ENCODE data around the gene TNFRSF12A. TPM values are rescaled to one million over a fixed set of nuclear protein-coding genes. Genes with fewer than 3 reads are reported as not detected.

The TNFRSF12A gene
- total and polyA plus RNA-seq, 9 of the 15 experiments (the other 6 are each of a cell fraction or from before 2014, with no cell fraction given): 0.41 to 61.8 (median 26.5) TPM

DNA sequence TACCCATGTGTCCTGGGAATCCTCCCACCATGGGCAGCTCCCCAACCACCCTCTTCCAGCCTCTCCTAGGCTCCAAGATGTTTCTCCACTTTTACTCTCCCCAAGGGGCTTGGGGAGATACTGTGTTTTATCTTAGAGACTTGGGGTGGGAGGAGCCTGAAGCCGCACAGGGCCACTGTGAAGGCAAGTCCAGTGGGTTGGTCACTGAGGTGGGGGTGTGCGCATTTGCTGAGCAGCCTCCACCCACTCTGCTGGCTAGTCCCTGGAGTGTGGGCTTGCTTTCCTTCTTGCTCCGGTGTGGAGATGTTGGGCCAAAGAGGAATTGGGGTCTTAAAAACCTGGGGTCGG is 11.5 kb upstream of the TNFRSF12A start (continued):
- TF ChIP-seq, protein P1, sequence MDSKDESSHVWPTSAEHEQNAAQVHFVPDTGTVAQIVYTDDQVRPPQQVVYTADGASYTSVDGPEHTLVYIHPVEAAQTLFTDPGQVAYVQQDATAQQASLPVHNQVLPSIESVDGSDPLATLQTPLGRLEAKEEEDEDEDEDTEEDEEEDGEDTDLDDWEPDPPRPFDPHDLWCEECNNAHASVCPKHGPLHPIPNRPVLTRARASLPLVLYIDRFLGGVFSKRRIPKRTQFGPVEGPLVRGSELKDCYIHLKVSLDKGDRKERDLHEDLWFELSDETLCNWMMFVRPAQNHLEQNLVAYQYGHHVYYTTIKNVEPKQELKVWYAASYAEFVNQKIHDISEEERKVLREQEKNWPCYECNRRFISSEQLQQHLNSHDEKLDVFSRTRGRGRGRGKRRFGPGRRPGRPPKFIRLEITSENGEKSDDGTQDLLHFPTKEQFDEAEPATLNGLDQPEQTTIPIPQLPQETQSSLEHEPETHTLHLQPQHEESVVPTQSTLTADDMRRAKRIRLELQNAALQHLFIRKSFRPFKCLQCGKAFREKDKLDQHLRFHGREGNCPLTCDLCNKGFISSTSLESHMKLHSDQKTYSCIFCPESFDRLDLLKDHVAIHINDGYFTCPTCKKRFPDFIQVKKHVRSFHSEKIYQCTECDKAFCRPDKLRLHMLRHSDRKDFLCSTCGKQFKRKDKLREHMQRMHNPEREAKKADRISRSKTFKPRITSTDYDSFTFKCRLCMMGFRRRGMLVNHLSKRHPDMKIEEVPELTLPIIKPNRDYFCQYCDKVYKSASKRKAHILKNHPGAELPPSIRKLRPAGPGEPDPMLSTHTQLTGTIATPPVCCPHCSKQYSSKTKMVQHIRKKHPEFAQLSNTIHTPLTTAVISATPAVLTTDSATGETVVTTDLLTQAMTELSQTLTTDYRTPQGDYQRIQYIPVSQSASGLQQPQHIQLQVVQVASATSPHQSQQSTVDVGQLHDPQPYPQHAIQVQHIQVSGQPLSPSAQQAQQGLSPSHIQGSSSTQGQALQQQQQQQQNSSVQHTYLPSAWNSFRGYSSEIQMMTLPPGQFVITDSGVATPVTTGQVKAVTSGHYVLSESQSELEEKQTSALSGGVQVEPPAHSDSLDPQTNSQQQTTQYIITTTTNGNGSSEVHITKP (IDR thresholded peaks at IDR 0.05; ENCODE audit: partially characterized antibody): peak; percentile 46
- TF ChIP-seq ELF4 (CRISPR knock-in tag; IDR thresholded peaks at IDR 0.05) (no peak), ATF1 (CRISPR knock-in tag; IDR thresholded peaks at IDR 0.05) (no peak), ATF1 (tag; IDR thresholded peaks at IDR 0.05) (0 out of 2 replicates have a peak, but pooled peaks have one; percentile 18), EWSR1 (IDR thresholded peaks at IDR 0.05; ENCODE audit: borderline replicate concordance, low read depth, partially characterized antibody) (no peak), SAFB2 (IDR thresholded peaks at IDR 0.05; ENCODE audit: borderline replicate concordance, low read depth, low read length, severe bottlenecking) (no peak), RCOR1 (IDR thresholded peaks at IDR 0.05; ENCODE audit: borderline replicate concordance in 1 of 2, low read depth in 2 of 2, low read length in 2 of 2) (0 out of 4 replicates have a peak, but pooled peaks of 1 of the 2 experiments have one; percentile 2), GTF2E2 (tag; IDR thresholded peaks at IDR 0.05) (peak; percentile 62; the same call in 1 of the 2 replicates), EGR1 (conservative IDR thresholded peaks at IDR 0.05) (peak; percentile 78), THAP7 (CRISPR knock-in tag; IDR thresholded peaks at IDR 0.05) (no peak), MEIS2 (IDR thresholded peaks at IDR 0.05; ENCODE audit: partially characterized antibody) (no peak), TCF3 (CRISPR knock-in tag; IDR thresholded peaks at IDR 0.05) (peak; percentile 10; the same call in 1 of the 2 replicates), MYC (IDR thresholded peaks at IDR 0.05; ENCODE audit: low read depth, low read length) (0 out of 2 replicates have a peak, but pooled peaks have one; percentile 3), MYC (CRISPR knock-in tag; IDR thresholded peaks at IDR 0.05; ENCODE audit: borderline replicate concordance, low read depth) (no peak), ZNF584 (CRISPR knock-in tag; IDR thresholded peaks at IDR 0.05; ENCODE audit: low read depth) (no peak), NRF1 (conservative IDR thresholded peaks at IDR 0.05 in 1 of 2, IDR thresholded peaks at IDR 0.05 in 1 of 2) (peak; percentile 75 to 79), POLR2A (conservative IDR thresholded peaks at IDR 0.05) (peak; percentile 64; the same call in 1 of the 2 replicates), HDAC2 (IDR thresholded peaks at IDR 0.05) (0 out of 2 replicates have a peak, but pooled peaks have one; percentile 18)
- TF ChIP-seq, protein P2, sequence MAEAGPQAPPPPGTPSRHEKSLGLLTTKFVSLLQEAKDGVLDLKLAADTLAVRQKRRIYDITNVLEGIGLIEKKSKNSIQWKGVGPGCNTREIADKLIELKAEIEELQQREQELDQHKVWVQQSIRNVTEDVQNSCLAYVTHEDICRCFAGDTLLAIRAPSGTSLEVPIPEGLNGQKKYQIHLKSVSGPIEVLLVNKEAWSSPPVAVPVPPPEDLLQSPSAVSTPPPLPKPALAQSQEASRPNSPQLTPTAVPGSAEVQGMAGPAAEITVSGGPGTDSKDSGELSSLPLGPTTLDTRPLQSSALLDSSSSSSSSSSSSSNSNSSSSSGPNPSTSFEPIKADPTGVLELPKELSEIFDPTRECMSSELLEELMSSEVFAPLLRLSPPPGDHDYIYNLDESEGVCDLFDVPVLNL (CRISPR knock-in tag; IDR thresholded peaks at IDR 0.05; ENCODE audit: low read depth): no peak
- TF ChIP-seq, protein P3, sequence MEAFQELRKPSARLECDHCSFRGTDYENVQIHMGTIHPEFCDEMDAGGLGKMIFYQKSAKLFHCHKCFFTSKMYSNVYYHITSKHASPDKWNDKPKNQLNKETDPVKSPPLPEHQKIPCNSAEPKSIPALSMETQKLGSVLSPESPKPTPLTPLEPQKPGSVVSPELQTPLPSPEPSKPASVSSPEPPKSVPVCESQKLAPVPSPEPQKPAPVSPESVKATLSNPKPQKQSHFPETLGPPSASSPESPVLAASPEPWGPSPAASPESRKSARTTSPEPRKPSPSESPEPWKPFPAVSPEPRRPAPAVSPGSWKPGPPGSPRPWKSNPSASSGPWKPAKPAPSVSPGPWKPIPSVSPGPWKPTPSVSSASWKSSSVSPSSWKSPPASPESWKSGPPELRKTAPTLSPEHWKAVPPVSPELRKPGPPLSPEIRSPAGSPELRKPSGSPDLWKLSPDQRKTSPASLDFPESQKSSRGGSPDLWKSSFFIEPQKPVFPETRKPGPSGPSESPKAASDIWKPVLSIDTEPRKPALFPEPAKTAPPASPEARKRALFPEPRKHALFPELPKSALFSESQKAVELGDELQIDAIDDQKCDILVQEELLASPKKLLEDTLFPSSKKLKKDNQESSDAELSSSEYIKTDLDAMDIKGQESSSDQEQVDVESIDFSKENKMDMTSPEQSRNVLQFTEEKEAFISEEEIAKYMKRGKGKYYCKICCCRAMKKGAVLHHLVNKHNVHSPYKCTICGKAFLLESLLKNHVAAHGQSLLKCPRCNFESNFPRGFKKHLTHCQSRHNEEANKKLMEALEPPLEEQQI (IDR thresholded peaks at IDR 0.05): no peak

All from K562 (cell line).